H9 (cell line): ENCODE data around the gene WWC2. TPM values are rescaled to one million over a fixed set of nuclear protein-coding genes. Genes with fewer than 3 reads are reported as not detected.
"Not testable (repeated sequence)": the region's sequence is repeated elsewhere in the genome, so short reads cannot be mapped to it uniquely, and the experiment has no call there.

Experiments
- DNase-seq: peaks from one replicate; pipeline ENCODE4 v3.0.0-alpha.2; 2017
- H2AFZ ChIP-seq: one replicate; pipeline ENCODE4 v1.6.1; 2013; ENCODE audit warnings: mild to moderate bottlenecking, low read length, control low read depth, moderate library complexity
- H2AK5ac ChIP-seq: 2 replicates; pipeline ENCODE4 v1.6.1; 2013; ENCODE audit warnings: low read length, control low read depth, mixed read lengths; ENCODE audit not compliant: insufficient read length
- H2BK120ac ChIP-seq: one replicate; pipeline ENCODE4 v1.6.1; 2013; ENCODE audit warnings: low read depth, mild to moderate bottlenecking, low read length, control low read depth, inconsistent platforms; ENCODE audit not compliant: poor library complexity, severe bottlenecking
- H2BK12ac ChIP-seq: 2 replicates; pipeline ENCODE4 v1.6.1; 2013; ENCODE audit warnings: low read length, control low read depth, mixed read lengths, low read depth; ENCODE audit not compliant: insufficient read length
- H2BK15ac ChIP-seq: 2 replicates; pipeline ENCODE4 v1.6.1; 2013; ENCODE audit warnings: low read depth, low read length, control low read depth
- H2BK20ac ChIP-seq: one replicate; pipeline ENCODE4 v1.6.1; 2013; ENCODE audit warnings: low read depth, mild to moderate bottlenecking, low read length, control low read depth, inconsistent platforms; ENCODE audit not compliant: poor library complexity, severe bottlenecking
- H2BK5ac ChIP-seq: 2 replicates; pipeline ENCODE4 v1.6.1; 2013; ENCODE audit warnings: low read length, control low read depth, mixed read lengths; ENCODE audit not compliant: insufficient read length
- H3K14ac ChIP-seq: 2 replicates; pipeline ENCODE4 v1.6.1; 2013; ENCODE audit warnings: low read length, control low read depth; ENCODE audit not compliant: insufficient read depth
- H3K18ac ChIP-seq: 2 replicates; pipeline ENCODE4 v1.6.1; 2013; ENCODE audit warnings: low read depth, mild to moderate bottlenecking, mixed read lengths, low read length, control low read depth; ENCODE audit not compliant: insufficient read length
- H3K23ac ChIP-seq: 2 replicates; pipeline ENCODE4 v1.6.1; 2013; ENCODE audit warnings: low read length, control low read depth, mixed read lengths, low read depth; ENCODE audit not compliant: insufficient read length
- H3K23me2 ChIP-seq: 2 replicates; pipeline ENCODE4 v1.6.1; 2013; ENCODE audit warnings: low read depth, mild to moderate bottlenecking, mixed read lengths, low read length, control low read depth; ENCODE audit not compliant: insufficient read length, poor library complexity, severe bottlenecking
- H3K27ac ChIP-seq: 2 replicates; pipeline ENCODE4 v1.5.1; 2013; ENCODE audit warnings: low read length, control low read depth, mixed read lengths, low read depth; ENCODE audit not compliant: insufficient read length
- H3K27me3 ChIP-seq: 2 replicates; pipeline ENCODE4 v1.6.1; 2013; ENCODE audit warnings: low read length, control low read depth, inconsistent platforms; ENCODE audit not compliant: insufficient read depth
- H3K4ac ChIP-seq: 2 replicates; pipeline ENCODE4 v1.6.1; 2013; ENCODE audit warnings: low read depth, mild to moderate bottlenecking, control low read depth, inconsistent platforms, low read length, moderate library complexity
- H3K4me1 ChIP-seq: 2 replicates; pipeline ENCODE4 v1.6.1; 2013; ENCODE audit warnings: low read length, control low read depth, inconsistent platforms; ENCODE audit not compliant: insufficient read depth
- H3K4me2 ChIP-seq: 2 replicates; pipeline ENCODE4 v1.6.1; 2013; ENCODE audit warnings: low read length, control low read depth, mixed read lengths; ENCODE audit not compliant: insufficient read length, insufficient read depth
- H3K56ac ChIP-seq: 2 replicates; pipeline ENCODE4 v1.6.1; 2013; ENCODE audit warnings: low read depth, mild to moderate bottlenecking, mixed read lengths, low read length, control low read depth; ENCODE audit not compliant: insufficient read length
- H3K79me1 ChIP-seq: 2 replicates; pipeline ENCODE4 v1.6.1; 2013; ENCODE audit warnings: low read depth, mild to moderate bottlenecking, moderate library complexity, low read length, control low read depth, inconsistent platforms; ENCODE audit not compliant: insufficient read depth, poor library complexity, severe bottlenecking
- H3K79me2 ChIP-seq: 2 replicates; pipeline ENCODE4 v1.6.1; 2013; ENCODE audit warnings: low read length, control low read depth, inconsistent platforms; ENCODE audit not compliant: insufficient read depth
- H3K9ac ChIP-seq: 2 replicates; pipeline ENCODE4 v1.6.1; 2013; ENCODE audit warnings: low read length, control low read depth, mixed read lengths; ENCODE audit not compliant: insufficient read length; ENCODE audit errors: extremely low read depth
- H3K9me3 ChIP-seq: one replicate; pipeline ENCODE4 v1.6.1; 2013; ENCODE audit warnings: low read depth, low read length, inconsistent platforms; ENCODE audit not compliant: control insufficient read depth
- H3T11ph ChIP-seq: one replicate; pipeline ENCODE4 v1.6.1; 2013; ENCODE audit warnings: mild to moderate bottlenecking, low read length, control low read depth, inconsistent platforms
- H4K20me1 ChIP-seq: one replicate; pipeline ENCODE4 v1.6.1; 2013; ENCODE audit not compliant: control insufficient read depth, insufficient read length, insufficient read depth
- H4K5ac ChIP-seq: 2 replicates; pipeline ENCODE4 v1.6.1; 2013; ENCODE audit warnings: low read depth, mild to moderate bottlenecking, mixed read lengths, low read length, control low read depth; ENCODE audit not compliant: insufficient read length
- H4K8ac ChIP-seq: replicated peaks from 2 replicates; pipeline ENCODE4 v1.6.1; 2013; ENCODE audit warnings: low read length, control low read depth, mixed read lengths, low read depth; ENCODE audit not compliant: insufficient read length
- H4K91ac ChIP-seq: 2 replicates; pipeline ENCODE4 v1.6.1; 2013; ENCODE audit warnings: low read depth, mild to moderate bottlenecking, moderate library complexity, mixed read lengths, low read length, control low read depth; ENCODE audit not compliant: insufficient read length
- H3K27ac Mint-ChIP-seq, 3 experiments: 2 replicates in 2 of 3; 3 replicates in 1 of 3; pipeline ENCODE4 v1.8.0; 2020 to 2021; ENCODE audit warnings: mixed read lengths in 3 of 3, mild to moderate bottlenecking in 1 of 3, moderate library complexity in 1 of 3
- H3K27me3 Mint-ChIP-seq: 2 replicates; pipeline ENCODE4 v1.8.0; 2021; ENCODE audit warnings: low read depth, mild to moderate bottlenecking, moderate library complexity, mixed read lengths
- H3K36me3 Mint-ChIP-seq, 3 experiments: 2 replicates in 2 of 3; 3 replicates in 1 of 3; pipeline ENCODE4 v1.8.0; 2020 to 2021; ENCODE audit warnings: low read depth in 3 of 3, mixed read lengths in 3 of 3; ENCODE audit not compliant: insufficient read depth in 1 of 3
- H3K4me1 Mint-ChIP-seq, 2 experiments: 2 replicates each; pipeline ENCODE4 v1.8.0; 2020; ENCODE audit warnings: mixed read lengths in 2 of 2
- H3K4me3 Mint-ChIP-seq, 2 experiments: 2 replicates in 1 of 2; 3 replicates in 1 of 2; pipeline ENCODE4 v1.8.0; 2020 to 2021; ENCODE audit warnings: mild to moderate bottlenecking in 2 of 2, mixed read lengths in 2 of 2, moderate library complexity in 1 of 2
- H3K9me3 Mint-ChIP-seq, 2 experiments: 2 replicates in 1 of 2; 3 replicates in 1 of 2; pipeline ENCODE4 v1.8.0; 2020; ENCODE audit warnings: mild to moderate bottlenecking in 2 of 2, mixed read lengths in 2 of 2, moderate library complexity in 1 of 2
- WGBS: extraction: QIAGEN DNeasy Blood & Tissue Kit; methylation state at CpG from one replicate; pipeline ENCODE4 v1.1.7; 2013; ENCODE audit warnings: missing lambda C conversion rate, low lambda C conversion rate, mixed read lengths; ENCODE audit not compliant: insufficient read length; ENCODE audit errors: extremely low coverage; 5-methylcytosine and 5-hydroxymethylcytosine counted together
- total RNA-seq: library from RNA; stranded (reverse); gene quantifications from 2 replicates; pipeline ENCODE4 v1.2.1, GENCODE V29; 2021

WWC2 gene
- total RNA-seq, 1 experiment from 2014 or later = 106 TPM

GRCh38 chr4:183152232-183152631 is 53.2 kb downstream of the WWC2 start:
- not testable (repeated sequence) for H2BK15ac ChIP-seq, H4K8ac ChIP-seq, H3K36me3 Mint-ChIP-seq, H3K4me2 ChIP-seq, H3K14ac ChIP-seq, H3K27me3 ChIP-seq, DNase-seq, H2BK12ac ChIP-seq, H3K4ac ChIP-seq, H2BK120ac ChIP-seq, H3K27me3 Mint-ChIP-seq, H3K27ac ChIP-seq, H4K91ac ChIP-seq, H3K23ac ChIP-seq, H2AK5ac ChIP-seq, H3K9me3 ChIP-seq, H3T11ph ChIP-seq, H3K23me2 ChIP-seq, H4K20me1 ChIP-seq, H3K18ac ChIP-seq, H2BK5ac ChIP-seq, H4K5ac ChIP-seq, H2AFZ ChIP-seq, H3K4me1 ChIP-seq, H3K27ac Mint-ChIP-seq, H3K56ac ChIP-seq, H3K9me3 Mint-ChIP-seq, H2BK20ac ChIP-seq, H3K4me3 Mint-ChIP-seq, H3K9ac ChIP-seq, H3K79me1 ChIP-seq
- no CpG with 5 or more reads among the region's 4 CpGs for WGBS
- peaks cover 26% of the 10 kb centered on the region; the same call in 1 of the 2 replicates for H3K79me2 ChIP-seq
- peaks cover 23 to 26% of the 10 kb centered on the region in 2 experiments for H3K4me1 Mint-ChIP-seq
